HG03565 (cell line): ENCODE results near the gene GDF11.

Experiments used
- ATAC-seq: cut with Tn5 transposase; IDR thresholded peaks from one replicate; pipeline ENCODE4 v1.9.1; 2021; ENCODE audit warnings: mild to moderate bottlenecking, moderate library complexity; ENCODE audit not compliant: unreplicated experiment

GDF11 gene

GRCh38 chr12:55706568-55707218 lies 36.2 kb upstream of the GDF11 start:
- ATAC-seq: no peak

GRCh38 chr12:55707219-55707671 lies 35.7 kb upstream of the GDF11 start:
- ATAC-seq: no peak

DNA sequence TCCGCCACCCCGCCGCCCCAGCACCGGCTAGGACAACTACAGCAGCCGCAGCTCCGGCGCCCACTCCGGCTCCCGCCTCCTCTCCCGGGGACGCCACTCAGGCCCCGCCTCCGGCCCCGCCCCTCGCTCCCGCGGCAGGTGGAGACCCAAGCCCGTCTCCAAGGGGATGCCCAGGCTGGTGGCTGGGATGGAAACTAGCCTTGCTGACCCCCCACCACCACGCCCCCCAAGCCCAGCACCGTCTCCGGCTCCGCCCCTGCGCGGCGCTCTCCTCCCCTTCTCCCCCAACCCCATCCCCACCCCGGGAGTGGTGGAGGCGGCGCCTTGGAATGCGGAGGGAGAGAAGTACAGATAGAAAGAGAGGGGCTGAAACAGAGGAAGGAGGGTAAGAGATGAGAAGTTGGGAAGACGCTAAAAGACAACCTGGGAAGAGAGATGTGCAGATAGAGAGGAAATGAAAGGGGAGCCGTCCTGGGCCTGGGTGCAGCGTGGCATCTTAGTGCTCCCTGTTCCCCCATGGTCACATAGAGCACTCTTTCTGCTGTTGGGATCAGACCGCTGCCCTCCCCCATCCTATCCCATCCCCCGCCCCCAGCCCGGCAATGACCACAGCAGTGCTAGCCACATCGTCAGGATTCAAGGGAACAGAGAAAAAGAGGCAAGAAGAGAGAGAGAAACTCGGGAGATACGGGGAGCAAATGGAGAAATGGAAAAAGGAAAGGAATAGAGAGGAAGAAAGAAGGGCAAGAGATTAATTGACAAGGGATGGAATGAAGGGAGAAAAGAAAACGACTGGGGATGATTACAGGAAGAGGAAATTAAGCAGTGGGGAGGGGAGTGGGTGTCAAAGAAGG lies 34.9 kb upstream of the GDF11 start, which contains the start of gene ITGA7:
Gene ITGA7 (minus strand): TSS at position 64 of the 854 bp plus-strand sequence. CDS start 222 bp downstream, outside the sequence.
- no peak for ATAC-seq

- no peak for ATAC-seq
These were observed 34.2 kb upstream of the GDF11 start for GRCh38 chr12:55708695-55709233.

DNA sequence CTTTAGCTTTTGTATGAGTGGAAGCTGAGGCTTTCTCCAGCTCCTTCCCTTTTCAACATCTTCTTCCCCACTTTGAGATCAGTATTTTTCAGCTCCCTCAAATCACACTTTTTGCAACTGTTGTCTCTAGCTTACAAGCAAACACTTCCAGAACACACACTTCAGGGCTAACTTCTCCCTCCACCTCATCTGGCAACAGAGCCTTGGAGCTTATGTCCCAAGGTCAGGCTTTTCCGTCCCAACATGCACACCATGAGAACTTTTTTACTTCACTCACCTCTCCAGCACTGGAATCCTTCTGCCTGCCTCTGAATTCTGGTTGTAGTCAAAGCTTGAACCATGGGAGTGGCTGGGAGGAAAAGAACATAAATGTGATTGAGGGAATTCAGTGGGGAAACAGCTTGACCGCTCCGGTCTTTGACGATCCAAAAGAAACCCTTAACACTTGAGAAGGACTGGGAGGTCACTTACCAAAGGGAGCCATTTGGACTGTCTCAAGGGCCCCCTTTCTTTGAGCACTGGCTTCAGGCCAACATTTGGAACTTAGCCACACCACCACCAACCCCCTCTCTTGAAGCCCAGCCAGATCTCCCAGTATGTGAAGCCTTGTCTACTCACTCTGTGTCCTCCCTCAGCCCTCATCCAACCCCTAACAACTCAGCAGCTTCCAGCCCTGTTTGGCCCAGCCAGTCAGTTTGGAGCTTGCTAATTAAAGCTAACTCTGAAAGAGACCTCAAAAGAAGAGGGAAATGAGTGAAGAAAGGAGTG lies 31.0 kb upstream of the GDF11 start:
- no peak for ATAC-seq

DNA sequence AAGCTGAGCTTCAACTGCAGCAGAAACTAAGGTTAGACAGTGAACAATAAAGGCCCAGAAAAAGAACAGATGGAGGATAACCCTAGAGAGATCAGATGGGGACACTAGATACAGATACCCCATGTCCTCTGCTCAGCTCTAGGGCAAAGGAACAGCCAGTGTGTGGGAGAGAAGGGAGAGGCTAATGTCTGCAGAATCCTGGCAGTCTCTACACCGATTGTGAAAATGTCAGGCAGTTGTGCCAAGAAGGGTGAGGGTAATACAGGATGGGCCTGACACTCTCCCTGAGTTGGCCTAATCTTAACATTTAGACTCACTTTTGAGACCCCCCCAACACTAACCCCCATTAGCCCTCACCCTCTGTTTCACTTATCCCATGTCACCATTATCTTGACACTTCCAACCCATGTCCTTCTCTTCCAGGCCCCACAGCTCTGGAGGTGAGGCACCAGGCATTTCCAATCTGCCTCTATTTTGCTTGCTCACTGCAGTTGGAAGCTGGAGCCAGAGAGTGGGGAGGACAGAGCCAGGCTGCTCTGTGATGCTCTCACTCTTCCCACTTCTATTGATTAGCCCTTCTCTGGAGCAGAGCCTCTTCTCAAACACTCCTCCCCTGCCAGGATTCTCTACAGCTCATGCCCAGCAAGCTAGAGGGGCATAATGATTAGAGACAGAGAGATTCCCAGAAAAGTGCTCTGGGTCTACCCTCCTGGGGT lies 30.1 kb upstream of the GDF11 start:
- ATAC-seq: no peak

DNA sequence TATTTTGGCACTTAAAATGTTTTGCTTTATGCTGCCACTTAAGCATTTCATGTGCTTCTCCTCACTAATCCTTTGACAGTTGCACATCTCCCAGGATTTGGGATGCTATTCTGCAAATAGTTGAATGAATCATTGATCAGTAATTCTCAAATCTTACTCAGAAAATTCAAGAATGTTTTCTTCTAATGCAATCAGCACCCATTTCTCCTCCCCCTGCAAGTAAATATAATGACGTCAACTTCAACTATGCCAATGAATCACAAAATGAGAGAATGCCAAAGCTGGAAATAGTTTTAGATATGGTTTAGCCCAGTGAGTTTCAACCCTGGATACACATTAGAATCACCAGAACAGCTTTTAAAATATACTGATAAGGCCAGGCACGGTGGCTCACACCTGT lies 29.2 kb upstream of the GDF11 start:
- no peak for ATAC-seq

DNA sequence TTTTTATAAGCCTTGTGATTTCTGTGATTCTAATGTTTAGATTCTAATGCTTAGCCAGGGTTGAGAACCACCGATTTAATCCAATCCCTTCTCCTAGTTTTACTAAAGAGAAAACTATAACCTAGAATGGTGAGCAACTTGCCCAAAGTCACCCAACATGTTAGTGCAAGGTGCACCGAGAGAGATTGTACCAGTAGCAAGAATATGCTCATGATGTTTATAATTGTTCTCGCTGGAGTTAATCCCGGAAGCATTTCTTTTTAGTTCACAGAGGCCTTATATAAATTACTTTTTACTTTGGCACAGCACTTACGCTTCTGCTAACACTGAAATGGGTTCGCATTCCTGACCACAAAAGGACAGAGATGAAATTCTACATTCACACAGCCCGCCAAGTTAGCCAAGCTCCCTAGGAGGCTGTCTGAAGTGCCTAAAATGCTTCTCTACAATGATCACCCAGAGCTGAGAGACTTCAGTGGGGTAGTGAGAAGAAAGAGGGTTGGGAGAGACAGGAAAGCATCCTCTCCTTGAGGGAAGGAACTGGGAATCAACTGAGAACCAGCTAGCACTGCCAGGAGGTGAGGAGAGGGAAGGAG lies 27.7 kb upstream of the GDF11 start:
- ATAC-seq: no peak

- ATAC-seq: peak; percentile 75
These were observed 26.9 kb upstream of the GDF11 start, which contains the start of gene BLOC1S1 for GRCh38 chr12:55715833-55716581. BLOC1S1 (plus strand) TSS chr12:55716046; CDS start chr12:55716052, 6 bp downstream.

DNA sequence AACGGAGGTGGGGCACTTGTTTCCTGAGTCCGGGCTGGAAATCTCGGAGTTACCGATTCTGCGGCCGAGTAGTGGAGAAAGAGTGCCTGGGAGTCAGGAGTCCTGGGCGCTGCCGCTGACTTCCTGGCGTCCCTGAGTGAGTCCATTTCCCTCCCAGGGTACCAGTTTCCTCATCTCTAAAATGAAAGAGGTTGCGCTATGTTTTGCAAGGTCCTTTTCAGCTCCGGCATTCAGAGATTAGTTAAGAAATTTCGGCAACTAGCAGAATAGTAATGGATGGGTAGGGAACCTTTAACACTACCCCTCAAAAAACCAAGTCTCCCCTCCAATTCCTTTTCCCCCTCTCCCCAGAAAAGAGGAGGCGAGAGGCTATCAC lies 26.4 kb upstream of the GDF11 start:
- no peak for ATAC-seq

DNA sequence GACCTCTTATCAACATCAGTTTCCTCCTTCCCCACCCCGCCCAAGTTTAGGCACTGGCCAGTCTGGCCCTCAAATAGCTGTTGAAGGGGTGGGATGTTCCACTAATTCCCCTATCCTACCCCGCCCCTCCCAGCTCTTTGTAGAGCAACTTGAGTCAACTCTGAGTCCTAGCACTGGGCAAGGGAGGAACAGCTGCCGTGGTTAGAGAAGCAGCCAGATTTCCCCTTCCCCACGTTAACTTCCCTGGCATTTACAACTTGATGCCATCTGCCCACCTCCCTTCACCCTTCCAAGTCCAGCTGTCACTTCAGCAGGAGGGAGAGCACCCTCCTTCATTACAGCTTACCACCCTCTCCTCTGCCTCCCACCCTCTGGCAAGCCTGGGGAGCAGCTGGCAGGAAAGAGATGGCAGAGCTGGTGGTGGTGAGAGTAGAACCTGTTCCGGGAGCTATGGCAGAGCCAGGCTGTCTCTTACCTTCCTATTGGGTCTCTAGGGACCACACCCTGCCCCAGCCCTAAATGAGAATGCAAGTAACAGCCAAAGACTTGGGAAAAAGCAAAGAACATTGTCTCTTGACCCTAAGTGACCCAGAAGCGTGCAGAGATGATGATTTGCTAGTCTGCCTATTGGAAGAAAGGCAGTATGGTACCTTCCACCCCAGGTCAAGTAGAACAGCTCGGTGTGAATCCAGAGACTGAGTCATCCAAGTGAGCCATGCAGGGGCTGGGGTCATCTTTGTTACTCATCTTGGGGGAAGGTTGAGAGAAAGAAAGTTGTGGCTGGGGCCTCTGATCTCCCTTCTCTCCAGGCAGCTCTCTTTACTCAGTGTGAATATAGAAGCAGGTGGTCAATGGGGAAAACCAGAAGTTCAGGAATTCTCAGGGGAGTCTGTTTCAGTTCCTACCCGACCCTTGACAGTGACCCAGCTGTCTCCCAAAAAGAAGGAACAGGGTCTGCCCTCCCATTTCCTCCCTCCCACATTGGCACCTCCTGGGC lies 25.6 kb upstream of the GDF11 start:
- no peak for ATAC-seq

- ATAC-seq: no peak
These were observed 24.9 kb upstream of the GDF11 start for GRCh38 chr12:55718015-55718414.

- ATAC-seq: no peak
These were observed 24.2 kb upstream of the GDF11 start for GRCh38 chr12:55718624-55719275.

DNA sequence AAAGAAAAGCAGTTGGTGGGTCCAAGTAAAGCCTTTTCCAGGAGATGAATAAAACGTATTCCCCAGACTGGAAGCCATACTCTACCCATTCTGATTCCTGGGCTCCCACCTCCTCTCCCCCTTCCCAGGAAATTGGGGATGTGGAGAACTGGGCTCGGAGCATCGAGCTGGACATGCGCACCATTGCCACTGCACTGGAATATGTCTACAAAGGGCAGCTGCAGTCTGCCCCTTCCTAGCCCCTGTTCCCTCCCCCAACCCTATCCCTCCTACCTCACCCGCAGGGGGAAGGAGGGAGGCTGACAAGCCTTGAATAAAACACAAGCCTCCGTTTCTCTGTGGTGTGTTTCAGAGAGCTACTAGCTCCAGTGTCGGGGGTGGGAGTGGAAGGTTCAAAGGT lies 23.6 kb upstream of the GDF11 start:
- ATAC-seq: no peak

DNA sequence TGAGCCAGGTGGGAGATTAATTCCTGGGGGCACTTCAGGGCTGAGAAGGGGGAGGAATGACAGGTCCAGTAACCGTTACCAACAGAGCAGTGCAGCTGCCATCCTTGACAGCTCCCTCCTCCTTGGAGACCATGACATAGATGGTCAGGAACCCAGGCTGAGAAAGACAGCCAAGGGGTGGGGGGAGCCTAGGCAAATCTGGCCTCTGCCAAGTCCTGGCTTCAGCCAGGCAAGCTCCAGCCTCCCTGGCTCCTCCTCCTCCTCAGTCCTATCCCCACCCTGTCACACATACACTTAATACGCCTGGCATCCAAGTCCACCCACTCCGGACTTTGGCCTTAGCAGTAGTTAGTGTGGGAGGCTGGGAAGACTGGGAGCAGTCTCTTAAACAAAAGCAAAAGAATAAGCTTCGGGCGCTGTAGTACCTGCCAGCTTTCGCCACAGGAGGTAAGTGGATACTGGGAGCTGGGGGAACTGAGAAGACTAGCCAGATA lies 22.8 kb upstream of the GDF11 start, which contains the start of gene RDH5:
Gene RDH5 (plus strand): TSS at position 323 of the 494 bp plus-strand sequence. CDS start 792 bp downstream, outside the sequence.
- no peak for ATAC-seq

DNA sequence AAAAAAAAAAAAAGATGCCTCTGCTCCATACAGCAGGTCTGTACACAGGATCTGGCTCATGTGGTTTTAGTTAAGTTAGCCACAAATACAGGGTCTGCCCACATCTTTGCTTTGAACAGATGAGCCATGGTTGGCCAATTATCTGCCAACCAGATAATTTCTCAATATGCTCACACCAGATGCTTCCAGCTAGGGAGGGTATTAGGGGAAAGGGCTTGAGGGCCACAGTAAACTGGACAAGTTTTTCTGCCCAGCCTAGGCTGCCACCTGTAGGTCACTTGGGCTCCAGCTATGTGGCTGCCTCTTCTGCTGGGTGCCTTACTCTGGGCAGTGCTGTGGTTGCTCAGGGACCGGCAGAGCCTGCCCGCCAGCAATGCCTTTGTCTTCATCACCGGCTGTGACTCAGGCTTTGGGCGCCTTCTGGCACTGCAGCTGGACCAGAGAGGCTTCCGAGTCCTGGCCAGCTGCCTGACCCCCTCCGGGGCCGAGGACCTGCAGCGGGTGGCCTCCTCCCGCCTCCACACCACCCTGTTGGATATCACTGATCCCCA lies 22.0 kb upstream of the GDF11 start:
- no peak for ATAC-seq
